HCT116 (cell line): ENCODE results near the gene GALNT15. TPM values are rescaled to one million over a fixed set of nuclear protein-coding genes. Genes with fewer than 3 reads are reported as not detected.

Experiments
- ATAC-seq: fragments of 200-7000 bp; cut with Tn5 transposase; 2 replicates; pipeline ENCODE4 v1.9.1; 2020; ENCODE audit warnings: mild to moderate bottlenecking, moderate library complexity
- BruUV-seq: library from RNA; stranded (reverse); fragments of 400-500 nt; replicated peaks from 2 replicates; lab custom pipeline; 2021; lab: Mats Ljungman, UMichigan
- CTCF ChIA-PET: fragments of 300-600 bp; sonication (Branson Sonifier 250); formaldehyde crosslinking; loops from one replicate; lab custom pipeline; 2021; ENCODE audit warnings: antibody characterized with exemption; lab: Charles Lee
- POLR2A ChIA-PET: fragments of 300-600, 350-600 bp; sonication (Branson Sonifier 250); formaldehyde crosslinking; loops from one replicate; lab custom pipeline; 2021; ENCODE audit warnings: antibody characterized with exemption; lab: Charles Lee
- RAD21 ChIA-PET, 2 experiments: fragments of 300-600 bp; sonication (Branson Sonifier 250); formaldehyde crosslinking; loops; one replicate each; lab custom pipeline; 2023; ENCODE audit warnings: low total read pairs in 2 of 2; ENCODE audit not compliant: uncharacterized antibody in 2 of 2, unreplicated experiment in 2 of 2, low non-redundant PET in 1 of 2; lab: Charles Lee
- DNase-seq: peaks from one replicate; pipeline ENCODE4 v3.0.0-alpha.2; 2010; ENCODE audit warnings: low read depth, low spot score
- H2AFZ ChIP-seq: fragments of 200-600 bp; shearing (Covaris generic), sonication (generic); 2 replicates; pipeline ENCODE4 v1.6.1; 2017; ENCODE audit warnings: low read depth, mixed run types, mixed read lengths, antibody characterized with exemption, low read length; ENCODE audit not compliant: poor library complexity, severe bottlenecking
- H3K27ac ChIP-seq: 2 replicates; pipeline ENCODE4 v1.5.1; 2012; ENCODE audit warnings: low read depth, low read length
- H3K27me3 ChIP-seq: fragments of 200-600 bp; sonication (generic); 2 replicates; pipeline ENCODE4 v1.6.1; 2016; ENCODE audit warnings: mixed run types, low read length, mixed read lengths; ENCODE audit not compliant: insufficient read depth
- H3K36me3 ChIP-seq, 2 experiments: fragments of 200-500 bp in 1 of 2; fragments of 200-600 bp in 1 of 2; sonication (Bioruptor generic) in 1 of 2; sonication (generic) in 1 of 2; 2 replicates each; pipeline versions ENCODE4 v1.5.1 to v1.6.1; 2014 to 2016; ENCODE audit warnings: low read length in 2 of 2, inconsistent platforms in 1 of 2, mixed read lengths in 1 of 2, mixed run types in 1 of 2; ENCODE audit not compliant: insufficient read depth in 2 of 2, control insufficient read depth in 1 of 2
- H3K4me1 ChIP-seq, 2 experiments: fragments of 200-600 bp in 1 of 2; sonication (generic) in 1 of 2; 2 replicates each; pipeline versions ENCODE4 v1.5.1 to v1.6.1; 2012 to 2017; ENCODE audit warnings: low read length in 2 of 2, inconsistent platforms in 1 of 2, mild to moderate bottlenecking in 1 of 2, mixed read lengths in 1 of 2, mixed run types in 1 of 2, moderate library complexity in 1 of 2; ENCODE audit not compliant: insufficient read depth in 2 of 2, control insufficient read depth in 1 of 2
- H3K4me2 ChIP-seq: fragments of 200-600 bp; sonication (generic); 2 replicates; pipeline ENCODE4 v1.6.1; 2017; ENCODE audit warnings: mixed run types, low read length, mixed read lengths
- H3K4me3 ChIP-seq, 2 experiments: fragments of 200-600 bp in 1 of 2; sonication (generic) in 1 of 2; replicated peaks in 1 of 2; 2 replicates each; pipeline ENCODE4 v1.5.1; 2011 to 2016; ENCODE audit warnings: low read length in 2 of 2, control low read depth in 1 of 2, low read depth in 1 of 2, mild to moderate bottlenecking in 1 of 2, mixed read lengths in 1 of 2, mixed run types in 1 of 2
- H3K79me2 ChIP-seq: fragments of 200-600 bp; sonication (generic); 2 replicates; pipeline ENCODE4 v1.6.1; 2017; ENCODE audit warnings: mild to moderate bottlenecking, mixed run types, low read length, moderate library complexity, mixed read lengths; ENCODE audit not compliant: insufficient read depth
- H3K9ac ChIP-seq: fragments of 200-600 bp; sonication (generic); 2 replicates; pipeline ENCODE4 v1.6.1; 2016; ENCODE audit warnings: low read length, mixed read lengths
- H3K9me2 ChIP-seq: fragments of 200-600 bp; sonication (generic), shearing (Covaris generic); 2 replicates; pipeline ENCODE4 v1.6.1; 2017; ENCODE audit warnings: mixed run types, mild to moderate bottlenecking, moderate library complexity; ENCODE audit not compliant: insufficient read depth
- H3K9me3 ChIP-seq, 2 experiments: fragments of 200-500 bp in 1 of 2; fragments of 200-600 bp in 1 of 2; sonication (Bioruptor generic) in 1 of 2; sonication (generic) in 1 of 2; 2 replicates each; pipeline ENCODE4 v1.6.1; 2014 to 2017; ENCODE audit warnings: low read length in 2 of 2, mixed read lengths in 2 of 2, inconsistent platforms in 1 of 2, low read depth in 1 of 2, mild to moderate bottlenecking in 1 of 2, mixed run types in 1 of 2, moderate library complexity in 1 of 2; ENCODE audit not compliant: control insufficient read depth in 1 of 2, insufficient read depth in 1 of 2
- H4K20me1 ChIP-seq: fragments of 200-600 bp; sonication (generic), shearing (Covaris generic); 2 replicates; pipeline ENCODE4 v1.6.1; 2017; ENCODE audit warnings: mixed run types, mild to moderate bottlenecking, moderate library complexity; ENCODE audit not compliant: insufficient read depth
- CBX3 ChIP-seq: IDR thresholded peaks from 2 replicates; pipeline ENCODE4 v1.6.1; 2012; ENCODE audit warnings: low read depth
- CEBPB ChIP-seq: IDR thresholded peaks from 2 replicates; pipeline ENCODE4 v1.6.1; 2012; ENCODE audit warnings: low read depth
- CTCF ChIP-seq, 3 experiments: fragments of 200-600 bp in 1 of 3; sonication (generic) in 1 of 3; IDR thresholded peaks in 2 of 3; conservative IDR thresholded peaks in 1 of 3; 2 replicates each; pipeline ENCODE4 v1.5.1; 2012 to 2017; ENCODE audit warnings: low read depth in 2 of 3, low read length in 2 of 3, antibody characterized with exemption in 1 of 3, borderline replicate concordance in 1 of 3, control low read depth in 1 of 3, mild to moderate bottlenecking in 1 of 3, mixed read lengths in 1 of 3, mixed run types in 1 of 3, moderate library complexity in 1 of 3; ENCODE audit not compliant: insufficient read depth in 1 of 3
- EGR1 ChIP-seq: IDR thresholded peaks from 2 replicates; pipeline ENCODE4 v1.6.1; 2012; ENCODE audit warnings: low read depth
- ELF1 ChIP-seq: IDR thresholded peaks from 2 replicates; pipeline ENCODE4 v1.6.1; 2012; ENCODE audit warnings: low read depth, borderline replicate concordance
- EZH2 ChIP-seq: fragments of 200-600 bp; sonication (generic); IDR thresholded peaks from 2 replicates; pipeline ENCODE4 v1.6.1; 2017; ENCODE audit warnings: antibody characterized with exemption, mixed run types
- FOSL1 ChIP-seq: IDR thresholded peaks from 2 replicates; pipeline ENCODE4 v1.6.1; 2012; ENCODE audit warnings: low read depth
- JUND ChIP-seq: IDR thresholded peaks from 2 replicates; pipeline ENCODE4 v1.6.1; 2012
- POLR2AphosphoS5 ChIP-seq: IDR thresholded peaks from 2 replicates; pipeline ENCODE4 v1.6.1; 2011; ENCODE audit warnings: mild to moderate bottlenecking, low read depth, low read length, moderate library complexity
- RAD21 ChIP-seq: IDR thresholded peaks from 2 replicates; pipeline ENCODE4 v1.6.1; 2012; ENCODE audit warnings: low read depth, mild to moderate bottlenecking
- SP1 ChIP-seq: IDR thresholded peaks from 2 replicates; pipeline ENCODE4 v1.6.1; 2012; ENCODE audit warnings: low read depth
- SRF ChIP-seq: IDR thresholded peaks from 2 replicates; pipeline ENCODE4 v1.6.1; 2012; ENCODE audit warnings: low read depth
- intact Hi-C: fragments of 100-400 bp; cut with micrococcal nuclease; formaldehyde crosslinking; loops from 2 replicates; pipeline ENCODE4 v1.10.0; 2022
- total RNA-seq: library from RNA; stranded (reverse); gene quantifications from one replicate; pipeline ENCODE4 v1.2.1, GENCODE V29; 2021; ENCODE audit not compliant: unreplicated experiment

GALNT15 gene
- total RNA-seq, 1 experiment from 2014 or later: 0.05 TPM

GRCh38 chr3:16205156-16205870, 30.8 kb downstream of the GALNT15 start:
- Histone ChIP-seq H3K9me2 (no peaks in the 10 kb centered on the region), H3K36me3 (no peaks in the 10 kb centered on the region), H3K79me2 (no peaks in the 10 kb centered on the region), H4K20me1 (no peaks in the 10 kb centered on the region), H3K4me2 (no peak overlapping the region), H3K4me1 (peaks cover 0 to 4% of the 10 kb centered on the region in 2 experiments; a peak in 2 of 4 replicates), H3K27me3 (peaks cover 3% of the 10 kb centered on the region; the same call in 1 of the 2 replicates), H2AFZ (no peak overlapping the region), H3K4me3 (no peak overlapping the region), H3K27ac (no peak overlapping the region), H3K9ac (no peak overlapping the region), H3K9me3 (no peaks in the 10 kb centered on the region)
- ATAC-seq (no peak), DNase-seq (no peak)
- intact Hi-C loops: no loop called here
- ChIA-PET CTCF (no interaction called here), POLR2A (no interaction called here), RAD21 (no interaction called here)
- no peak for TF ChIP-seq JUND
- BruUV-seq: no TSS peak

- intact Hi-C loops: no loop called here
- Histone ChIP-seq H2AFZ (no peak overlapping the region), H4K20me1 (no peaks in the 10 kb centered on the region)
These were observed 32.6 kb downstream of the GALNT15 start for GRCh38 chr3:16207031-16207430.

More at GRCh38 chr3:16207031-16207430, 32.6 kb downstream of the GALNT15 start:
- H3K4me2 ChIP-seq: no peak overlapping the region
- no peak overlapping the region for H3K4me3 ChIP-seq
- H3K36me3 ChIP-seq: no peaks in the 10 kb centered on the region
- H3K4me1 ChIP-seq: no peaks in the 10 kb centered on the region
- H3K27me3 ChIP-seq: peaks cover 3% of the 10 kb centered on the region; the same call in 1 of the 2 replicates
- no TSS peak for BruUV-seq
- no peaks in the 10 kb centered on the region for H3K9me3 ChIP-seq
- POLR2A ChIA-PET: no interaction called here
- CTCF ChIA-PET: no interaction called here
- TF ChIP-seq SRF (no peak), EGR1 (no peak), SP1 (no peak), JUND (no peak), EZH2 (no peak), FOSL1 (no peak), POLR2AphosphoS5 (no peak), CBX3 (no peak), RAD21 (no peak), CEBPB (no peak), CTCF (IDR thresholded peaks at IDR 0.05 in 2 of 3, conservative IDR thresholded peaks at IDR 0.05 in 1 of 3; ENCODE audit: borderline replicate concordance in 1 of 3, insufficient read depth in 1 of 3, low read depth in 2 of 3, low read length in 2 of 3) (no peak), ELF1 (no peak)
- no peak overlapping the region for H3K27ac ChIP-seq
- no peaks in the 10 kb centered on the region for H3K9me2 ChIP-seq
- RAD21 ChIA-PET: no interaction called here
- no peak overlapping the region for H3K9ac ChIP-seq
- DNase-seq: no peak
- no peak for ATAC-seq
- H3K79me2 ChIP-seq: no peaks in the 10 kb centered on the region
